ENCODE data around the gene TRA2A.
"Not testable (repeated sequence)": the region's sequence is repeated elsewhere in the genome, so short reads cannot be mapped to it uniquely, and the experiment has no call there.

TRA2A gene

GRCh38 chr7:23513746-23514145 lies 18.0 kb downstream of the TRA2A start:
- not testable (repeated sequence) for DNase-seq (ENCODE audit: low read depth in 2 of 3, low spot score in 1 of 3)

- DNase-seq (ENCODE audit: low read depth in 2 of 3, low spot score in 1 of 3): no peak
Observed at GRCh38 chr7:23494009-23494408, 37.8 kb downstream of the TRA2A start.

- DNase-seq (ENCODE audit: low read depth in 2 of 3, low spot score in 1 of 3): no peak
Observed at GRCh38 chr7:23491502-23491901, 40.3 kb downstream of the TRA2A start.

GRCh38 chr7:23490357-23491135 lies 41.2 kb downstream of the TRA2A start:
- DNase-seq (ENCODE audit: low read depth in 2 of 3, low spot score in 1 of 3): no peak

GRCh38 chr7:23488714-23489113 lies 43.1 kb downstream of the TRA2A start:
- DNase-seq (ENCODE audit: low read depth in 2 of 3, low spot score in 1 of 3): not testable (repeated sequence)

- DNase-seq (ENCODE audit: low read depth in 2 of 3, low spot score in 1 of 3): no peak
Observed at GRCh38 chr7:23487670-23488069, 44.1 kb downstream of the TRA2A start.

GRCh38 chr7:23486002-23486773 lies 45.6 kb downstream of the TRA2A start:
- no peak for DNase-seq (ENCODE audit: low read depth in 2 of 3, low spot score in 1 of 3)

GRCh38 chr7:23482686-23483085 lies 49.1 kb downstream of the TRA2A start:
- DNase-seq (ENCODE audit: low read depth in 2 of 3, low spot score in 1 of 3): no peak

GRCh38 chr7:23477962-23478866 lies 53.6 kb downstream of the TRA2A start:
- DNase-seq (ENCODE audit: low read depth in 2 of 3, low spot score in 1 of 3): no peak

- DNase-seq (ENCODE audit: low read depth in 2 of 3, low spot score in 1 of 3): no peak
Observed at GRCh38 chr7:23477157-23477499, 54.7 kb downstream of the TRA2A start.

- DNase-seq (ENCODE audit: low read depth in 2 of 3, low spot score in 1 of 3): no peak
Observed at GRCh38 chr7:23476286-23477156, 55.3 kb downstream of the TRA2A start.

GRCh38 chr7:23475576-23475839 lies 56.3 kb downstream of the TRA2A start:
- DNase-seq (ENCODE audit: low read depth in 2 of 3, low spot score in 1 of 3): no peak

GRCh38 chr7:23474829-23475575 lies 56.8 kb downstream of the TRA2A start:
- DNase-seq (ENCODE audit: low read depth in 2 of 3, low spot score in 1 of 3): no peak

GRCh38 chr7:23474094-23474828 lies 57.5 kb downstream of the TRA2A start:
- peak; percentile 66 to 81 (median 78) for DNase-seq (ENCODE audit: low read depth in 2 of 3, low spot score in 1 of 3)

GRCh38 chr7:23473844-23474093 lies 58.0 kb downstream of the TRA2A start:
- DNase-seq (ENCODE audit: low read depth in 2 of 3, low spot score in 1 of 3): no peak

GRCh38 chr7:23472956-23473843 lies 58.6 kb downstream of the TRA2A start:
- no peak for DNase-seq (ENCODE audit: low read depth in 2 of 3, low spot score in 1 of 3)

- DNase-seq (ENCODE audit: low read depth in 2 of 3, low spot score in 1 of 3): no peak
Observed at GRCh38 chr7:23472556-23472955, 59.2 kb downstream of the TRA2A start.

GRCh38 chr7:23472046-23472445 lies 59.7 kb downstream of the TRA2A start:
- DNase-seq (ENCODE audit: low read depth in 2 of 3, low spot score in 1 of 3): no peak

Data from stimulated activated CD4-positive, alpha-beta T cell treated with anti-CD3 and anti-CD28 coated beads, Interleukin-12 subunit alpha, Interleukin-12 subunit beta, amount 100 ng/mL, for 48 hours (primary cell).